Liver (tissue), 9 donors: ENCODE data around the gene RNF144A. TPM values are rescaled to one million over a fixed set of nuclear protein-coding genes. Genes with fewer than 3 reads are reported as not detected.

Source experiments
- DNase-seq: peaks from one replicate; pipeline ENCODE4 v3.0.0-alpha.2; 2017; ENCODE audit warnings: low spot score
- H3K27ac ChIP-seq, 2 donors: one replicate each; pipeline ENCODE4 v1.7.0; 2013; ENCODE audit warnings: inconsistent platforms in 2 of 2, low read length in 2 of 2, control low read depth in 1 of 2, low read depth in 1 of 2, mild to moderate bottlenecking in 1 of 2
- H3K27me3 ChIP-seq, 4 donors: one replicate each; pipeline versions ENCODE4 v1.6.1 to v1.7.0; 2013; ENCODE audit warnings: low read length in 3 of 4, inconsistent platforms in 1 of 4, mild to moderate bottlenecking in 1 of 4, moderate library complexity in 1 of 4; ENCODE audit not compliant: control insufficient read depth in 4 of 4, insufficient read depth in 4 of 4
- H3K36me3 ChIP-seq, 4 donors: one replicate each; pipeline versions ENCODE4 v1.6.1 to v1.7.0; 2013; ENCODE audit warnings: low read length in 3 of 4, mild to moderate bottlenecking in 3 of 4, low read depth in 1 of 4, moderate library complexity in 1 of 4; ENCODE audit not compliant: control insufficient read depth in 4 of 4, insufficient read depth in 3 of 4
- H3K4me1 ChIP-seq, 4 donors: one replicate each; pipeline versions ENCODE4 v1.6.1 to v1.7.0; 2013; ENCODE audit warnings: low read length in 3 of 4, mild to moderate bottlenecking in 3 of 4, moderate library complexity in 1 of 4; ENCODE audit not compliant: control insufficient read depth in 4 of 4, insufficient read depth in 4 of 4
- H3K4me3 ChIP-seq, 3 donors: one replicate each; pipeline versions ENCODE4 v1.6.1 to v1.7.0; 2013; ENCODE audit warnings: low read length in 3 of 3, control low read depth in 1 of 3, low read depth in 1 of 3, mild to moderate bottlenecking in 1 of 3
- H3K9ac ChIP-seq, 2 donors: one replicate each; pipeline ENCODE4 v1.7.0; 2013; ENCODE audit warnings: low read length in 2 of 2, mild to moderate bottlenecking in 2 of 2, moderate library complexity in 2 of 2, control low read depth in 1 of 2, low read depth in 1 of 2
- H3K9me3 ChIP-seq, 4 donors: one replicate each; pipeline versions ENCODE4 v1.6.1 to v1.7.0; 2013; ENCODE audit warnings: low read length in 3 of 4; ENCODE audit not compliant: control insufficient read depth in 4 of 4
- EGR1 ChIP-seq, 2 donors: IDR thresholded peaks; 2 replicates each; pipeline ENCODE4 v1.6.1; 2016 to 2018; ENCODE audit warnings: antibody characterized with exemption in 2 of 2, low read depth in 2 of 2
- FOXA1 ChIP-seq: IDR thresholded peaks from 2 replicates; pipeline ENCODE4 v1.6.1; 2016; ENCODE audit warnings: antibody characterized with exemption
- FOXA2 ChIP-seq: IDR thresholded peaks from 2 replicates; pipeline ENCODE4 v1.6.1; 2016; ENCODE audit warnings: antibody characterized with exemption
- GABPA ChIP-seq, 2 donors: IDR thresholded peaks in 1 of 2; conservative IDR thresholded peaks in 1 of 2; 2 replicates each; pipeline ENCODE4 v1.6.1; 2016; ENCODE audit warnings: antibody characterized with exemption in 2 of 2, mild to moderate bottlenecking in 1 of 2, moderate library complexity in 1 of 2
- HNF4A ChIP-seq, 2 donors: conservative IDR thresholded peaks; 2 replicates each; pipeline ENCODE4 v1.6.1; 2016; ENCODE audit warnings: antibody characterized with exemption in 2 of 2, mild to moderate bottlenecking in 2 of 2
- HNF4G ChIP-seq: IDR thresholded peaks from 2 replicates; pipeline ENCODE4 v1.6.1; 2016; ENCODE audit warnings: antibody characterized with exemption
- JUND ChIP-seq, 2 donors: IDR thresholded peaks; 2 replicates each; pipeline ENCODE4 v1.6.1; 2016; ENCODE audit warnings: antibody characterized with exemption in 2 of 2
- NR2F2 ChIP-seq: IDR thresholded peaks from 2 replicates; pipeline ENCODE4 v1.6.1; 2016; ENCODE audit warnings: antibody characterized with exemption
- RAD21 ChIP-seq, 2 donors: IDR thresholded peaks; 2 replicates each; pipeline ENCODE4 v1.6.1; 2016; ENCODE audit warnings: antibody characterized with exemption in 2 of 2, mild to moderate bottlenecking in 2 of 2
- RXRA ChIP-seq, 2 donors: IDR thresholded peaks; 2 replicates each; pipeline ENCODE4 v1.6.1; 2017 to 2018; ENCODE audit warnings: antibody characterized with exemption in 2 of 2, mild to moderate bottlenecking in 1 of 2
- SP1 ChIP-seq: IDR thresholded peaks from 2 replicates; pipeline ENCODE4 v1.6.1; 2018; ENCODE audit warnings: antibody characterized with exemption, mild to moderate bottlenecking
- TAF1 ChIP-seq: conservative IDR thresholded peaks from 2 replicates; pipeline ENCODE4 v1.6.1; 2016; ENCODE audit warnings: antibody characterized with exemption, mild to moderate bottlenecking
- YY1 ChIP-seq: IDR thresholded peaks from 2 replicates; pipeline ENCODE4 v1.6.1; 2016; ENCODE audit warnings: antibody characterized with exemption, mild to moderate bottlenecking
- WGBS: extraction: QIAGEN DNeasy Blood & Tissue Kit; methylation state at CpG from one replicate; pipeline ENCODE4 v1.1.7; 2013; 5-methylcytosine and 5-hydroxymethylcytosine counted together
- polyA plus RNA-seq, 2 donors: library from polyadenylated mRNA; stranded (reverse) in 1 of 2; unstranded in 1 of 2; fragments of 200-250 nt in 1 of 2; fragments of >200 nt in 1 of 2; fragmentation: Nextera tagmentation in 1 of 2; extraction: Ambion mirVana in 1 of 2; gene quantifications; one replicate each; pipeline versions ENCODE4 v1.2.1 to v1.2.3, GENCODE V29; 2013 to 2015
- total RNA-seq, 2 donors: library from RNA; depleted of rRNA; stranded (reverse); fragments of >200 nt; gene quantifications; one replicate each; pipeline ENCODE4 v1.2.3, GENCODE V29; 2014
- TF ChIP-seq, protein P1 (sequence below): fragments of 150-350 bp; IDR thresholded peaks from 2 replicates; pipeline ENCODE4 v1.5.1; 2017; ENCODE audit warnings: improper control_type of control experiment, low read depth, low read length; ENCODE audit not compliant: missing input control
- TF ChIP-seq, protein P2 (sequence below): IDR thresholded peaks from 2 replicates; pipeline ENCODE4 v1.6.1; 2016; ENCODE audit warnings: antibody characterized with exemption
- TF ChIP-seq, protein P3 (sequence below): IDR thresholded peaks from 2 replicates; pipeline ENCODE4 v1.6.1; 2016; ENCODE audit warnings: antibody characterized with exemption
- TF ChIP-seq, protein P4 (sequence below): IDR thresholded peaks from 2 replicates; pipeline ENCODE4 v1.6.1; 2016; ENCODE audit warnings: antibody characterized with exemption
- TF ChIP-seq, protein P5 (sequence below): IDR thresholded peaks from 2 replicates; pipeline ENCODE4 v1.6.1; 2016; ENCODE audit warnings: antibody characterized with exemption, mild to moderate bottlenecking
- donor health status: healthy.
- donor health status: healthy.
- donor health status: healthy.
- donor health status: healthy.
- donor health status: healthy.

Gene RNF144A
- total and polyA plus RNA-seq, 4 donors = 1.0 to 10.4 (median 2.3) TPM

DNA sequence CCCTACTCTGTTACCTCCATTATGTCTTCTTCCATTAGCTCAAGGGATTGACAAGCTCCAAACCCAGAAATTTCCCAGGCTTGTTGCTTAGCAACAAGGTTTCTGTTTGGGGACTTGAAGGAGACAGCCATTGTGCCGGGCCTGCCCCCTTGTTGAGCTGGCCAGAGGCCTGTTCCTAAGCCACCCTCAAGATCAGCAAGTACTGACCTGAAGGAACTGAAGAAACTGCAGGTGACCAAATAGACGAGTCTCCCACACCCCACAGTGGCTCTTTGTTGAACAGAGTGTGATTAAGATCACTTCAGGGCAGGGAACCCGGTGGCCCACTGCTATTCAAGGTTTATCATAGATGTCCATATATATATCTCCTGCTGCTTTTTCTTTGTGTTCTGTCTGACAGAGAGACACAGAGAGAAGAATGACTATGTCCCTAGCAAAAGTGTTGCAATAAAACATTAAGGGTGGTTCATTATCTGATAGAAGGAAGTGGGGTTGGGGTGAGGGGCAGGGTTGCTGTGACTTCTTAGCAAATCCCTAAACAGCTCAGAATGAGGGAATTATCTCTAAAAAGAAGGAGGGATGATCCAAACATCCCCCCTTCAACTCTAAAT is 69.2 kb downstream of the RNF144A start:
- no peak for TF ChIP-seq SP1
- 72% methylated on average over 3 of the region's 3 CpGs for WGBS
- Histone ChIP-seq H3K27me3 (no peaks in the 10 kb centered on the region), H3K4me1 (no peaks in the 10 kb centered on the region), H3K36me3 (no peaks in the 10 kb centered on the region), H3K4me3 (no peak overlapping the region), H3K9me3 (no peaks in the 10 kb centered on the region), H3K9ac (no peak overlapping the region), H3K27ac (no peak overlapping the region)
- no peak for DNase-seq

DNA sequence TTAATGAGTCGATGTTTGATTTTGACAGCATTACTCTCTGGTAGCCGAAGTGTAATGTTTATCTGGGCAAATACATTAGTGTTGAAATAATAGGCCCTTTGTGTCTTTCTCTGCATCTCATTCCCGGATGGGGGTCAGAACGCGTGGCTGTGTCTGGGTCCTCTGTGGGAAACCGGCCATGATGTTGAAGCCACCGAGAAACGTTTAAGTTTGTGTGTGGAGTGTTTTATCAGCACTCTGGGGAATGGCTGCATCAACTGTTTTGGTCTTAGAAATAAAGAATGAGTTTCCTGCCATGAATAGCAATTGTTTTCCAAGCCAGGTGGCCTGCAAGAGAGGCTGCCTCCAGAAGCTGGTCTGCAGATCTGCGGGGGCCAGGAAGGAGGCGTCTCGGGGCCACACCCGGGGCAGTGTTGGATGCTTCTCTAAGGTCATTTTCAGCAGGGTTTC is 69.7 kb downstream of the RNF144A start:
- H3K9ac ChIP-seq = no peak overlapping the region
- no peak overlapping the region for H3K4me3 ChIP-seq
- DNase-seq = no peak
- no peaks in the 10 kb centered on the region for H3K9me3 ChIP-seq
- H3K27me3 ChIP-seq = no peaks in the 10 kb centered on the region
- WGBS = 74% methylated on average over 12 of the region's 12 CpGs
- no peak overlapping the region for H3K27ac ChIP-seq
- H3K36me3 ChIP-seq = no peaks in the 10 kb centered on the region
- TF ChIP-seq FOXA2 = no peak
- TF ChIP-seq, protein P1, sequence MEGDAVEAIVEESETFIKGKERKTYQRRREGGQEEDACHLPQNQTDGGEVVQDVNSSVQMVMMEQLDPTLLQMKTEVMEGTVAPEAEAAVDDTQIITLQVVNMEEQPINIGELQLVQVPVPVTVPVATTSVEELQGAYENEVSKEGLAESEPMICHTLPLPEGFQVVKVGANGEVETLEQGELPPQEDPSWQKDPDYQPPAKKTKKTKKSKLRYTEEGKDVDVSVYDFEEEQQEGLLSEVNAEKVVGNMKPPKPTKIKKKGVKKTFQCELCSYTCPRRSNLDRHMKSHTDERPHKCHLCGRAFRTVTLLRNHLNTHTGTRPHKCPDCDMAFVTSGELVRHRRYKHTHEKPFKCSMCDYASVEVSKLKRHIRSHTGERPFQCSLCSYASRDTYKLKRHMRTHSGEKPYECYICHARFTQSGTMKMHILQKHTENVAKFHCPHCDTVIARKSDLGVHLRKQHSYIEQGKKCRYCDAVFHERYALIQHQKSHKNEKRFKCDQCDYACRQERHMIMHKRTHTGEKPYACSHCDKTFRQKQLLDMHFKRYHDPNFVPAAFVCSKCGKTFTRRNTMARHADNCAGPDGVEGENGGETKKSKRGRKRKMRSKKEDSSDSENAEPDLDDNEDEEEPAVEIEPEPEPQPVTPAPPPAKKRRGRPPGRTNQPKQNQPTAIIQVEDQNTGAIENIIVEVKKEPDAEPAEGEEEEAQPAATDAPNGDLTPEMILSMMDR = no peak
- H3K4me1 ChIP-seq = no peaks in the 10 kb centered on the region

DNA sequence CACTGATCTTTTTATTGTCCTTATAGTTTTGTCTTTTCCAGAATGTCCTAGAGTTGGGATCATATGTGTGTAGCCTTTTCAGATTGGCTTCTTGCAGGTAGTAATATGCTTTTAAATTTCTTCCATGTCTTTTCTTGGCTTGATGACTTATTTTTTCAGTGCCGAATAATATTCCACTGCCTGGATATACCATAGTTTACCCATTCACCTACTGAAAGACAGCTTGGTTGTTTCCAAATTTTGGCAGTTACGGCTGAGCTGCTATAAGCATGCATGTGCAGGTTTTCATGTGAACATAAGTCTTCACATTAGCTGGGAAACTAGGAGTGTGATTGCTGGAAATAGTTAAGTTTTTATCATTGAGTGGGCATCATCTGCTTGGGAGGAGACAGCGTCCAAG is 73.7 kb downstream of the RNF144A start:
- no peak for TF ChIP-seq RAD21 (IDR thresholded peaks at IDR 0.05)
- TF ChIP-seq, protein P2, sequence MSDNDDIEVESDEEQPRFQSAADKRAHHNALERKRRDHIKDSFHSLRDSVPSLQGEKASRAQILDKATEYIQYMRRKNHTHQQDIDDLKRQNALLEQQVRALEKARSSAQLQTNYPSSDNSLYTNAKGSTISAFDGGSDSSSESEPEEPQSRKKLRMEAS = no peak
- no peak for TF ChIP-seq NR2F2
- TF ChIP-seq FOXA2 = no peak
- TF ChIP-seq, protein P1 = no peak
- TF ChIP-seq TAF1 = no peak
- TF ChIP-seq, protein P3, sequence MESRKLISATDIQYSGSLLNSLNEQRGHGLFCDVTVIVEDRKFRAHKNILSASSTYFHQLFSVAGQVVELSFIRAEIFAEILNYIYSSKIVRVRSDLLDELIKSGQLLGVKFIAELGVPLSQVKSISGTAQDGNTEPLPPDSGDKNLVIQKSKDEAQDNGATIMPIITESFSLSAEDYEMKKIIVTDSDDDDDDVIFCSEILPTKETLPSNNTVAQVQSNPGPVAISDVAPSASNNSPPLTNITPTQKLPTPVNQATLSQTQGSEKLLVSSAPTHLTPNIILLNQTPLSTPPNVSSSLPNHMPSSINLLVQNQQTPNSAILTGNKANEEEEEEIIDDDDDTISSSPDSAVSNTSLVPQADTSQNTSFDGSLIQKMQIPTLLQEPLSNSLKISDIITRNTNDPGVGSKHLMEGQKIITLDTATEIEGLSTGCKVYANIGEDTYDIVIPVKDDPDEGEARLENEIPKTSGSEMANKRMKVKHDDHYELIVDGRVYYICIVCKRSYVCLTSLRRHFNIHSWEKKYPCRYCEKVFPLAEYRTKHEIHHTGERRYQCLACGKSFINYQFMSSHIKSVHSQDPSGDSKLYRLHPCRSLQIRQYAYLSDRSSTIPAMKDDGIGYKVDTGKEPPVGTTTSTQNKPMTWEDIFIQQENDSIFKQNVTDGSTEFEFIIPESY = no peak
- no peak for TF ChIP-seq HNF4G
- TF ChIP-seq SP1 = no peak
- no peak for TF ChIP-seq RXRA (IDR thresholded peaks at IDR 0.05)
- no peak for TF ChIP-seq GABPA (IDR thresholded peaks at IDR 0.05 in 1 of 2, conservative IDR thresholded peaks at IDR 0.05 in 1 of 2)
- TF ChIP-seq FOXA1 = no peak
- TF ChIP-seq, protein P4, sequence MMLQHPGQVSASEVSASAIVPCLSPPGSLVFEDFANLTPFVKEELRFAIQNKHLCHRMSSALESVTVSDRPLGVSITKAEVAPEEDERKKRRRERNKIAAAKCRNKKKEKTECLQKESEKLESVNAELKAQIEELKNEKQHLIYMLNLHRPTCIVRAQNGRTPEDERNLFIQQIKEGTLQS = no peak
- TF ChIP-seq YY1 = no peak
- TF ChIP-seq EGR1 (IDR thresholded peaks at IDR 0.05; ENCODE audit: low read depth in 2 of 2) = no peak
- TF ChIP-seq, protein P5, sequence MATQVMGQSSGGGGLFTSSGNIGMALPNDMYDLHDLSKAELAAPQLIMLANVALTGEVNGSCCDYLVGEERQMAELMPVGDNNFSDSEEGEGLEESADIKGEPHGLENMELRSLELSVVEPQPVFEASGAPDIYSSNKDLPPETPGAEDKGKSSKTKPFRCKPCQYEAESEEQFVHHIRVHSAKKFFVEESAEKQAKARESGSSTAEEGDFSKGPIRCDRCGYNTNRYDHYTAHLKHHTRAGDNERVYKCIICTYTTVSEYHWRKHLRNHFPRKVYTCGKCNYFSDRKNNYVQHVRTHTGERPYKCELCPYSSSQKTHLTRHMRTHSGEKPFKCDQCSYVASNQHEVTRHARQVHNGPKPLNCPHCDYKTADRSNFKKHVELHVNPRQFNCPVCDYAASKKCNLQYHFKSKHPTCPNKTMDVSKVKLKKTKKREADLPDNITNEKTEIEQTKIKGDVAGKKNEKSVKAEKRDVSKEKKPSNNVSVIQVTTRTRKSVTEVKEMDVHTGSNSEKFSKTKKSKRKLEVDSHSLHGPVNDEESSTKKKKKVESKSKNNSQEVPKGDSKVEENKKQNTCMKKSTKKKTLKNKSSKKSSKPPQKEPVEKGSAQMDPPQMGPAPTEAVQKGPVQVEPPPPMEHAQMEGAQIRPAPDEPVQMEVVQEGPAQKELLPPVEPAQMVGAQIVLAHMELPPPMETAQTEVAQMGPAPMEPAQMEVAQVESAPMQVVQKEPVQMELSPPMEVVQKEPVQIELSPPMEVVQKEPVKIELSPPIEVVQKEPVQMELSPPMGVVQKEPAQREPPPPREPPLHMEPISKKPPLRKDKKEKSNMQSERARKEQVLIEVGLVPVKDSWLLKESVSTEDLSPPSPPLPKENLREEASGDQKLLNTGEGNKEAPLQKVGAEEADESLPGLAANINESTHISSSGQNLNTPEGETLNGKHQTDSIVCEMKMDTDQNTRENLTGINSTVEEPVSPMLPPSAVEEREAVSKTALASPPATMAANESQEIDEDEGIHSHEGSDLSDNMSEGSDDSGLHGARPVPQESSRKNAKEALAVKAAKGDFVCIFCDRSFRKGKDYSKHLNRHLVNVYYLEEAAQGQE = no peak
- no peak for TF ChIP-seq JUND (IDR thresholded peaks at IDR 0.05)
- TF ChIP-seq HNF4A (conservative IDR thresholded peaks at IDR 0.05) = no peak
- DNase-seq = no peak
- Histone ChIP-seq H3K27ac (no peak overlapping the region), H3K4me3 (no peak overlapping the region), H3K36me3 (no peaks in the 10 kb centered on the region), H3K4me1 (no peaks in the 10 kb centered on the region), H3K9me3 (no peaks in the 10 kb centered on the region), H3K27me3 (no peaks in the 10 kb centered on the region), H3K9ac (no peak overlapping the region)
- WGBS = 96% methylated on average over 3 of the region's 3 CpGs
